Psoas muscle (tissue), 8 donors: ENCODE data around the gene FNDC3B. TPM values are rescaled to one million over a fixed set of nuclear protein-coding genes. Genes with fewer than 3 reads are reported as not detected.

ENCODE experiments used
- ATAC-seq, 4 donors: fragments of 200-7000 bp; cut with Tn5 transposase; one replicate each; pipeline ENCODE4 v1.9.1; 2020; ENCODE audit warnings: moderate library complexity in 3 of 4, mild to moderate bottlenecking in 2 of 4
- DNase-seq, 2 donors: peaks; one replicate each; pipeline ENCODE4 v3.0.0-alpha.2; 2020
- H3K27ac ChIP-seq: fragments of 200-600 bp; one replicate; pipeline ENCODE4 v1.8.0; 2022
- H3K27me3 ChIP-seq, 3 donors: fragments of 200-600 bp in 1 of 3; one replicate each; pipeline versions ENCODE4 v1.6.1 to v1.8.0; 2013 to 2022; ENCODE audit warnings: low read length in 2 of 3, mild to moderate bottlenecking in 2 of 3, moderate library complexity in 1 of 3; ENCODE audit not compliant: insufficient read depth in 3 of 3
- H3K36me3 ChIP-seq, 2 donors: fragments of 200-600 bp in 1 of 2; one replicate each; pipeline versions ENCODE4 v1.6.1 to v1.8.0; 2013 to 2022; ENCODE audit warnings: low read depth in 1 of 2, mild to moderate bottlenecking in 1 of 2, moderate library complexity in 1 of 2; ENCODE audit not compliant: insufficient read depth in 1 of 2
- H3K4me1 ChIP-seq: fragments of 200-600 bp; one replicate; pipeline ENCODE4 v1.8.0; 2022
- H3K4me3 ChIP-seq: fragments of 200-600 bp; one replicate; pipeline ENCODE4 v1.8.0; 2022; ENCODE audit warnings: mild to moderate bottlenecking
- H3K9me3 ChIP-seq: fragments of 200-600 bp; one replicate; pipeline ENCODE4 v1.8.0; 2022
- CTCF ChIP-seq: fragments of 200-600 bp; IDR thresholded peaks from one replicate; pipeline ENCODE4 v1.8.0; 2022; ENCODE audit warnings: antibody characterized with exemption
- WGBS, 3 donors: extraction: QIAGEN DNeasy Blood & Tissue Kit; methylation state at CpG; one replicate each; pipeline versions ENCODE4 v1.1.6 to v1.1.7; 2013; 5-methylcytosine and 5-hydroxymethylcytosine counted together
- intact Hi-C, 2 donors: fragments of 100-400 bp; cut with DNase I; formaldehyde crosslinking; loops; one replicate each; pipeline versions ENCODE4 v1.11.0 to v1.14.2; 2022
- polyA plus RNA-seq, 3 donors: library from polyadenylated mRNA; stranded (reverse); fragments of 200-250 nt; gene quantifications; one replicate each; pipeline ENCODE4 v1.2.3, GENCODE V29; 2013
- total RNA-seq, 4 donors: library from RNA; stranded (reverse); fragmentation: NEBNext Ultra II Directional in 2 of 4; extraction: Animal tissue kit (Norgen Biotek cat#: 25700) in 2 of 4; gene quantifications; one replicate each; pipeline versions ENCODE4 v1.2.1 to v1.2.4, GENCODE V29; 2021 to 2023
- donor health status: healthy with polysubstance abuse.
- donor health status: DM: no; HTN: no; CAD: no; lungs with moderate emphysema.
- donor health status: Bipolar disorder and iron deficiency.
- donor health status: healthy.
- donor health status: DM: yes; HTN: yes; CAD: no.
- donor health status: DM: no; HTN: no; CAD: no.
- donor health status: DM: no; HTN: no; CAD: no.
- donor health status: DM: yes; HTN: yes; CAD: no.

Gene FNDC3B
- total and polyA plus RNA-seq, 7 donors = 12.4 to 133 (median 50.8) TPM

- Histone ChIP-seq H3K27me3 (peaks cover 4 to 52% (median 23%) of the 10 kb centered on the region in 3 donors), H3K36me3 (no peaks in the 10 kb centered on the region), H3K9me3 (no peaks in the 10 kb centered on the region), H3K4me1 (no peaks in the 10 kb centered on the region), H3K27ac (no peak within 1 kb of the TSS), H3K4me3 (no peak within 1 kb of the TSS)
- TF ChIP-seq CTCF = no peak
- ATAC-seq (no peak), DNase-seq (no peak)
- intact Hi-C loops = no loop called here
- WGBS, 3 donors = 6 to 7% (median 6%) methylated on average over 64 to 76 of the region's 76 CpGs
Observed at GRCh38 chr3:172447611-172448579, 408.5 kb downstream of the FNDC3B start, which contains the start of gene GHSR. Gene GHSR (minus strand): TSS chr3:172448456. CDS start chr3:172448413, 43 bp downstream.

- H3K9me3 ChIP-seq = no peaks in the 10 kb centered on the region
- no peak overlapping the region for H3K4me3 ChIP-seq
- no peaks in the 10 kb centered on the region for H3K36me3 ChIP-seq
- peaks cover 4 to 52% (median 23%) of the 10 kb centered on the region in 3 donors for H3K27me3 ChIP-seq
- no peaks in the 10 kb centered on the region for H3K4me1 ChIP-seq
- H3K27ac ChIP-seq = no peak overlapping the region
- no peak for TF ChIP-seq CTCF
- intact Hi-C loops = no loop called here
- DNase-seq (no peak), ATAC-seq (no peak)
- WGBS, 3 donors = 4 to 7% (median 5%) methylated on average over 43 of the region's 43 CpGs
Observed at GRCh38 chr3:172448661-172449465, 409.5 kb downstream of the FNDC3B start.

GRCh38 chr3:172449466-172450149, 410.2 kb downstream of the FNDC3B start:
- TF ChIP-seq CTCF = no peak
- 2 to 4% (median 4%) methylated on average over 34 of the region's 34 CpGs for WGBS, 3 donors
- ATAC-seq = peak in 2 of 4 donors; percentile 61 to 68
- Histone ChIP-seq H3K4me1 (no peaks in the 10 kb centered on the region), H3K36me3 (no peaks in the 10 kb centered on the region), H3K27ac (no peak overlapping the region), H3K9me3 (no peaks in the 10 kb centered on the region), H3K27me3 (peaks cover 4 to 52% (median 23%) of the 10 kb centered on the region in 3 donors), H3K4me3 (no peak overlapping the region)
- DNase-seq = peak; percentile 22 to 65
- intact Hi-C loops = no loop called here

Other genes starting within 250 kb of the FNDC3B start
- 1 to 10 TPM; 1.9 to 6.7 (median 3.0) TPM for gene PLD1, start 229.1 kb upstream of the FNDC3B start, total RNA-seq
- gene PLD1, start 229.1 kb upstream of the FNDC3B start, polyA plus RNA-seq = 1 to 10 TPM in 2 of 3 donors, under 1 TPM in 1; 0.73 to 1.7 (median 1.6) TPM
- not detected for gene TMEM212, start 196.2 kb upstream of the FNDC3B start, total RNA-seq
- not detected for gene TMEM212, start 196.2 kb upstream of the FNDC3B start, polyA plus RNA-seq